ENCODE measurements around the gene C20orf96.

- TF ChIP-seq, protein P1, sequence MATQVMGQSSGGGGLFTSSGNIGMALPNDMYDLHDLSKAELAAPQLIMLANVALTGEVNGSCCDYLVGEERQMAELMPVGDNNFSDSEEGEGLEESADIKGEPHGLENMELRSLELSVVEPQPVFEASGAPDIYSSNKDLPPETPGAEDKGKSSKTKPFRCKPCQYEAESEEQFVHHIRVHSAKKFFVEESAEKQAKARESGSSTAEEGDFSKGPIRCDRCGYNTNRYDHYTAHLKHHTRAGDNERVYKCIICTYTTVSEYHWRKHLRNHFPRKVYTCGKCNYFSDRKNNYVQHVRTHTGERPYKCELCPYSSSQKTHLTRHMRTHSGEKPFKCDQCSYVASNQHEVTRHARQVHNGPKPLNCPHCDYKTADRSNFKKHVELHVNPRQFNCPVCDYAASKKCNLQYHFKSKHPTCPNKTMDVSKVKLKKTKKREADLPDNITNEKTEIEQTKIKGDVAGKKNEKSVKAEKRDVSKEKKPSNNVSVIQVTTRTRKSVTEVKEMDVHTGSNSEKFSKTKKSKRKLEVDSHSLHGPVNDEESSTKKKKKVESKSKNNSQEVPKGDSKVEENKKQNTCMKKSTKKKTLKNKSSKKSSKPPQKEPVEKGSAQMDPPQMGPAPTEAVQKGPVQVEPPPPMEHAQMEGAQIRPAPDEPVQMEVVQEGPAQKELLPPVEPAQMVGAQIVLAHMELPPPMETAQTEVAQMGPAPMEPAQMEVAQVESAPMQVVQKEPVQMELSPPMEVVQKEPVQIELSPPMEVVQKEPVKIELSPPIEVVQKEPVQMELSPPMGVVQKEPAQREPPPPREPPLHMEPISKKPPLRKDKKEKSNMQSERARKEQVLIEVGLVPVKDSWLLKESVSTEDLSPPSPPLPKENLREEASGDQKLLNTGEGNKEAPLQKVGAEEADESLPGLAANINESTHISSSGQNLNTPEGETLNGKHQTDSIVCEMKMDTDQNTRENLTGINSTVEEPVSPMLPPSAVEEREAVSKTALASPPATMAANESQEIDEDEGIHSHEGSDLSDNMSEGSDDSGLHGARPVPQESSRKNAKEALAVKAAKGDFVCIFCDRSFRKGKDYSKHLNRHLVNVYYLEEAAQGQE (IDR thresholded peaks at IDR 0.05; ENCODE audit: insufficient read depth in 1 of 2, low read depth in 2 of 2, low read length in 1 of 2), result no peak
- TF ChIP-seq CTCF (IDR thresholded peaks at IDR 0.05), result no peak; the same call in 1 of the 2 replicates
- peak; percentile 52 for TF ChIP-seq POLR2AphosphoS5 (IDR thresholded peaks at IDR 0.05; ENCODE audit: low read depth, low read length)
These were observed 35.5 kb upstream of the C20orf96 start for GRCh38 chr20:325889-326644.
